Skin of body (tissue), 3 donors: ENCODE results near the gene CEACAM7. TPM values are rescaled to one million over a fixed set of nuclear protein-coding genes. Genes with fewer than 3 reads are reported as not detected.
"Not testable (repeated sequence)": the region's sequence is repeated elsewhere in the genome, so short reads cannot be mapped to it uniquely, and the experiment has no call there.

ENCODE experiments used
- DNase-seq: peaks from one replicate; lab custom pipeline; 2025; lab: John Stamatoyannopoulos, UW
- small RNA-seq: library from RNA; depleted of rRNA; stranded (forward); fragments of <200 nt; gene quantifications from one replicate; pipeline ENCODE3, GENCODE V24; 2014; ENCODE audit warnings: low replicate concordance
- total RNA-seq: library from RNA; depleted of rRNA; stranded (reverse); fragments of >200 nt; gene quantifications from one replicate; pipeline ENCODE4 v1.2.3, GENCODE V29; 2014

Gene CEACAM7
- total RNA-seq, 1 donor from 2014 or later, result 0.30 TPM

- no peak for DNase-seq
These were observed 30.9 kb downstream of the CEACAM7 start for GRCh38 chr19:41657157-41657556.

DNA sequence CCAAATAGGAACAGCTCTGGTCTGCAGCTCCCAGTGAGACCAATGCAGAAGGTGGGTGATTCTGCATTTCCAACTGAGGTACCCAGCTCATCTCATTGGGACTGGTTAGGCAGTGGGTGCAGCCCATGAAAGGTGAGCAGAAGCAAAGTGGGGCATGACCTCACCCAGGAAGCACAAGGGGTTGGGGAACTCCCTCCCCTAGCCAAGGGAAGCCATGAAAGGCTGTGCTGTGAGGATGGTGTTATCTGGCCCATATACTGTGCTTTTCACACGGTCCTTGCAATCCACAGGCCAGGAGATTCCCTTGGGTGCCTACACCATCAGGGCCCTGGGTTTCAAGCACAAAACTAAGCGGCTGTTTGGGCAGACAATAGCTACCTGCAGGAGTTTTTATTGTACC lies 31.3 kb downstream of the CEACAM7 start:
- not testable (repeated sequence) for DNase-seq

- no peak for DNase-seq
These were observed 35.8 kb downstream of the CEACAM7 start for GRCh38 chr19:41652250-41652649.

GRCh38 chr19:41649827-41650226 lies 38.2 kb downstream of the CEACAM7 start:
- DNase-seq, result no peak

DNA sequence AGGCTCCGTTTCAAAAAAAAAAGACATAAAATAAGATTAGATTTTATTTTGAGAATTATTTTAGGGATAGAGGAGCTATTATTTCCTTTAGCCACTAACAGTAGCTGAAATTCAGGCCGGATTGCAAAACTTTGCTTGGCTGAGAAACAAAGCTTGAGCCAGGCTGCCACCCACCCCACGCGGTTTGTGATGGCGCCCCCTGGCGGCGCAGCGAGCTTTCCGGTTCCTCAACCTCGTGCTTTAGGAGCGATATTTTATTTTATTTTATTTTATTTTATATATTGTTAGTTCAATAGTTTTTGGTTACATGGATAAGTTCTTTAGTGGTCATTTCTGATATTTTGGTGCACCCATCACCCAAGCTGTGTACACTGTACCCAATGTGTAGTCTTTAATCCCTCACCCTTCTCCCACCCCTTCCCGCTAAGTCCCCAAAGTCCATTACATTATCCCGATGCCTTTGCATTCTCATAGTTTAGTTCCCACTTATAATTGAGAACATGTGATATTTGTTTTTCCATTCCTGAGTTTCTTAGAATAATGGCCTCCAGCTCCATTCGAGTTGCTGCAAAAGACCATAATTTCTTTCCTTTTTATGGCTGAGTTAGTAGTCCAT lies 41.4 kb downstream of the CEACAM7 start:
- no peak for DNase-seq

- DNase-seq, result no peak
These were observed 46.1 kb downstream of the CEACAM7 start for GRCh38 chr19:41641879-41642485.

DNA sequence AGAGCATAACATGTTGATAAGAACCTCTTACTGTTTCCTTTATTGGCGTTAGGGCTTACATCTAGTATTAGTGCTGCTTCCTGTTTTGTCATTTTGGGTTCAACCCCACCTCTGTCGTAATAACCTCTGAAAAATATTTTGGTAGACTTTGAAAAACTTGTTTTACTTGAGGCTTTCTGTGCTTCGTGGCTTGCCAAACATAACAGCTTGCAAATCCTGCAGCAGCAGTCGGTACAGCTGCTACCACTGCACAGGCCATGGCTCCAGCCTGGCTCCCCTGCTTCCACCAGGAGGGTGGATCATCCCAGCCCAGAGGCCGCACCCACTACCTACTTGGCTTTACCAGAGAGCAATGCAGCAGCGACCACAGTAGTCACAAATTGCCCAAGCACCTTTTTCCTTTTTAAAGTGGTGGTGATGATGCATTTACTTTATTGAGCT lies 49.4 kb downstream of the CEACAM7 start:
- DNase-seq, result no peak

- no peak for DNase-seq
These were observed 50.6 kb downstream of the CEACAM7 start for GRCh38 chr19:41637484-41637883.

DNA sequence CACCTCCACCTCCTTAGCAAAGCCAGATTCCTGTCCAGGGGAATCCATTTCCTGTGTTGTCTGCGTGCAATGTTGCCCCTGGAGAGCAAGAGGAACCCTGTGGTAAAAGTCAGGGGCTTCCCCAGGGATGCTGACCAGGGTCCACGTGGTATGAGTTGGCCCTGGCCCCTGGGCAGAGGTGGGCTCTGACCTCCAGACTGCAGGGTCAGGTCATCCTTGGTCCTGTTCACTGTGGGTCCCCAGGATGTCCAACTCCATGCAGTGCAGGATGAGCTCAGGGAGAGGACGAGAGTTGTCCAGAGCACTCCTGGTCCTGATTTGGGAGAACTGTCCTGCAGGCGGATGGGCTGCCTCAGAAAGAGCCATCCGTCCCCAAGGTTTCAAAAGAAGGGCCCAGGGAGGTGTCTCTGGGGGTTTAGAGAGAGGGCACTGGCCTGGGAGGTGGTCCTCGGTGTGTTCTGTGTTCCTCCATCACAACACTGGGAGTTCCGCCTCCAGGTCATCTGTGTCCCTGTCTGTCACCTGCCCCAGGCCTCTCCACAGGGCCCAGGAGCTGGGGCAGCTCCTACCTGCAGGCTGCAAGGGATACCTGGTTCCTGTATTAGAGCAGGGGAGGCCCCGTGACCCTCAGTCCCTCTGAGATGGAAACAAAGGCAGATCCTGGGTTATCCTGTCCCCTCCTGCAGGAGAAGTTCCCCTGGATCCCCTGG lies 59.9 kb downstream of the CEACAM7 start:
- no peak for DNase-seq

- no peak for DNase-seq
These were observed 61.2 kb downstream of the CEACAM7 start, which contains the start of gene CEACAM4 for GRCh38 chr19:41626877-41627276. Gene CEACAM4 (minus strand): TSS chr19:41627074. CDS start chr19:41626963, 111 bp downstream.

DNA sequence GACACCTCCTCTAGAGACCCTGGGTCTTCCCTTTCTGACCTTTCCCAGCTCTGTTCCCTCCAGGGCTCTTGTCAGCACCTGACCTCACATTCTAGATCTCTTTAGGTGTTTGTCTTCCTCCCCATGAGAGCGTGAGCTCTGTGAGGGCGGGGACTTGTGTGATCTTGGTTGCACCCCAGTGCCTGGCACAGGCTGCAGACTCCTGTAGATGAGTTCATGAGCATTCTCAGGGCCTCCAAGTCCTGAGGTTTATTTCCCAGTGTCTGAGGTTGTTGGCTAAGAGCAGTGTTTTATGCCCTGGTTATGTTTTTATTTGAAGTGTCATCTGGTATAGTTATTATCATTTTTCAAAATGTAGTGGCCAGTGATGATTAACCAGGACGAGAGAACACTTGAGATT lies 61.8 kb downstream of the CEACAM7 start:
- no peak for DNase-seq

DNA sequence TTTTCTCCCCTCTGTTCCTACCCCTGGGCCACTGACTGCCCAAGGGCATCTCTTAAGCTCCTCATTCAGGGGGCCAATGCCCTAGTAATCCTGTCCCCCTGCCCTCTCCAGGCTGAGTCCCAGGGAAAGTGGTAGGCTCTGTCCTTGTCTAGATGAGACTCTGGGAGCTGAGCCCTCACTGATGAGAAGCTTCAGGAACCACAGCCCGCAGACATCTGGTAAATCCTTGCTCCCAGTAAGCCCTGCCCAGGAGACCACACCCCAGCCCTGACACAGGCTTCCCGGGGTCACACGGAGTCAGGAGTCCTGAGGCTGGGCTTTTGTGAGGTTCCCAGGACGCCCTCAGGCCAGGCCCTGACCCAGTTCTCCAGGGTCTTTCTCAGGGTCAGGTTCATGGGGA lies 63.1 kb downstream of the CEACAM7 start:
- no peak for DNase-seq

GRCh38 chr19:41624515-41624914 lies 63.6 kb downstream of the CEACAM7 start:
- no peak for DNase-seq

DNA sequence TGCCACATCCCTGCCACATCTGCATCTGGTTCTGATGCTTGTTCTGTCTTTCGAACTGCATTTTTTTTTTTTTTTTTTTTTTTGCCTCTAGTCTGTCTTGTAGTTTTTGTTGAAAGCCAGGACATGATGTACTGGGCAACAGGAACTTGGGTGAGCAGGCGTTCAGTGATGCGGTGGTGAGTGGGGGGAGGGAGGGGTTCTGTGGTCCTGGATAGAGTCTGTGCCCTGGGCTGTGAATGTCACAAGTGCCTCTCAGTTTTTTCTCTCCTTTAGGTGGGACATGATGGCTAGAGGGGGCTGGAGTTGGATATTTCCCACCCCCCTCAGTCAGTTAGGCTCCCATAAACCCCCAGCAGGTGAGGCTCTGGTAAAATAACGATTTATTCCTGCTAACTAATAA lies 64.7 kb downstream of the CEACAM7 start:
- DNase-seq, result no peak

Small RNAs within 50 kb of the gene (small RNA-seq; reads per million reads assigned to genes)
- gene AC243960.4, result not detected

Other genes with a start within 250 kb of the CEACAM7 start
- 14.4 TPM for gene DMAC2, start 248.4 kb downstream of the CEACAM7 start, total RNA-seq
- gene ERICH4, start 245.1 kb downstream of the CEACAM7 start, total RNA-seq, result not detected
- gene CEACAM21, start 112.1 kb downstream of the CEACAM7 start, total RNA-seq, result 1.2 TPM
- 0.59 TPM for gene CEACAM4, start 61.2 kb downstream of the CEACAM7 start, total RNA-seq
- 2.4 TPM for gene CEACAM5, start 20.4 kb upstream of the CEACAM7 start, total RNA-seq
- gene CEACAM6, start 67.3 kb upstream of the CEACAM7 start, total RNA-seq, result 5.0 TPM
- 1.5 TPM for gene CEACAM3, start 108.3 kb upstream of the CEACAM7 start, total RNA-seq
- not detected for gene LYPD4, start 156.4 kb upstream of the CEACAM7 start, total RNA-seq
- gene DMRTC2, start 156.8 kb upstream of the CEACAM7 start, total RNA-seq, result not detected
- 470 TPM for gene RPS19, start 172.0 kb upstream of the CEACAM7 start, total RNA-seq
- 0.79 TPM for gene CD79A, start 189.0 kb upstream of the CEACAM7 start, total RNA-seq
- 34.3 TPM for gene ARHGEF1, start 194.9 kb upstream of the CEACAM7 start, total RNA-seq
- 0.10 TPM for gene ERFL, start 240.2 kb upstream of the CEACAM7 start, total RNA-seq